DOHH2 (cell line): Measurements from ENCODE around the gene TBKBP1.

ENCODE experiments used
- H3F3A ChIP-seq: fragments of 200-600 bp; sonication (generic), shearing (Covaris generic); 2 replicates; pipeline ENCODE4 v1.6.0; 2016; ENCODE audit warnings: antibody characterized with exemption, mild to moderate bottlenecking; ENCODE audit not compliant: control insufficient read depth, insufficient read depth
- H3K27ac ChIP-seq: fragments of 200-600 bp; sonication (generic); 2 replicates; pipeline ENCODE4 v1.5.1; 2014; ENCODE audit warnings: low read depth, mild to moderate bottlenecking, low read length, moderate library complexity
- H3K27me3 ChIP-seq: fragments of 200-600 bp; sonication (generic); 2 replicates; pipeline ENCODE4 v1.6.1; 2014; ENCODE audit warnings: mild to moderate bottlenecking, low read length, mixed read lengths; ENCODE audit not compliant: control insufficient read depth
- H3K36me3 ChIP-seq: fragments of 200-600 bp; sonication (generic); 2 replicates; pipeline ENCODE4 v1.6.1; 2014; ENCODE audit warnings: mild to moderate bottlenecking, low read length, moderate library complexity, mixed read lengths; ENCODE audit not compliant: control insufficient read depth
- H3K4me1 ChIP-seq: fragments of 200-600 bp; sonication (generic); 2 replicates; pipeline ENCODE4 v1.6.1; 2014; ENCODE audit warnings: mild to moderate bottlenecking, low read length, mixed read lengths; ENCODE audit not compliant: control insufficient read depth
- H3K4me2 ChIP-seq: fragments of 200-600 bp; sonication (generic); 2 replicates; pipeline ENCODE4 v1.6.0; 2014; ENCODE audit warnings: mild to moderate bottlenecking, low read length, moderate library complexity
- H3K4me3 ChIP-seq: fragments of 200-600 bp; sonication (generic); 2 replicates; pipeline ENCODE4 v1.5.1; 2014; ENCODE audit warnings: mild to moderate bottlenecking, low read length, mixed read lengths
- H3K79me2 ChIP-seq: fragments of 200-600 bp; sonication (generic); 2 replicates; pipeline ENCODE4 v1.6.1; 2014; ENCODE audit warnings: mild to moderate bottlenecking, low read length, mixed read lengths; ENCODE audit not compliant: control insufficient read depth
- H3K9me2 ChIP-seq: fragments of 200-600 bp; sonication (generic); replicated peaks from 2 replicates; pipeline ENCODE4 v1.6.1; 2014; ENCODE audit warnings: mild to moderate bottlenecking, low read length, mixed read lengths; ENCODE audit not compliant: control insufficient read depth
- H3K9me3 ChIP-seq: fragments of 200-600 bp; sonication (generic); 2 replicates; pipeline ENCODE4 v1.6.1; 2014; ENCODE audit warnings: antibody characterized with exemption, low read length, mixed read lengths; ENCODE audit not compliant: control insufficient read depth, insufficient read depth
- H4K20me1 ChIP-seq: fragments of 200-600 bp; sonication (generic); 2 replicates; pipeline ENCODE4 v1.6.0; 2014; ENCODE audit warnings: low read depth, mild to moderate bottlenecking, antibody characterized with exemption, low read length, moderate library complexity; ENCODE audit not compliant: control insufficient read depth, insufficient read depth
- EZH2phosphoT487 ChIP-seq: fragments of 200-600 bp; sonication (generic); IDR thresholded peaks from 2 replicates; pipeline ENCODE4 v1.6.1; 2017; ENCODE audit warnings: borderline replicate concordance, mild to moderate bottlenecking, antibody characterized with exemption, low read length, moderate library complexity, mixed read lengths
- TF ChIP-seq, protein P1 (sequence below): fragments of 200-600 bp; sonication (generic); IDR thresholded peaks from one replicate; pipeline ENCODE4 v1.5.1; 2014; ENCODE audit warnings: antibody characterized with exemption, mild to moderate bottlenecking, low read depth, low read length; ENCODE audit not compliant: poor library complexity, severe bottlenecking

TBKBP1 gene

DNA sequence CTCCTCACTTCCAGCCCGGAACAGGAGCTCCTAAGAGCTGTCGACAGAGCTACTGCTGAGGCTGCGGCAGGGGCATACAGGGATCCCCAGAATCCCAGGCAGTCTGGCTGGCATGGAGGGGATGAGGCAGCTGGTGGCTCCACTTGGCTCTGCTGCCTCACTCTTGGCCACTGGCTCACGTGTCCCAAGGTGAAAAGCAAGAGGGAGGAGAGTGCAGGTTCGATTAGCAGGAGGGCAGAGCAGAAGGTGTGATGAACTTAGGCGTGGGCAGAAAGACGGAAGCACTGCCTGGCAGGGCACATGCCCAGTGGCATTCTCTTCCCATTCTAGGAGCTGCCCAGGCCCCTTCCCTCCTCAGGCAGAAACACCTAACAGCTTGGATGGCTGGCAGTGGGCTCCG is 27.8 kb downstream of the TBKBP1 start:
- no peak overlapping the region for H3K4me3 ChIP-seq
- H3K4me2 ChIP-seq = no peak overlapping the region
- TF ChIP-seq EZH2phosphoT487 = no peak
- TF ChIP-seq, protein P1, sequence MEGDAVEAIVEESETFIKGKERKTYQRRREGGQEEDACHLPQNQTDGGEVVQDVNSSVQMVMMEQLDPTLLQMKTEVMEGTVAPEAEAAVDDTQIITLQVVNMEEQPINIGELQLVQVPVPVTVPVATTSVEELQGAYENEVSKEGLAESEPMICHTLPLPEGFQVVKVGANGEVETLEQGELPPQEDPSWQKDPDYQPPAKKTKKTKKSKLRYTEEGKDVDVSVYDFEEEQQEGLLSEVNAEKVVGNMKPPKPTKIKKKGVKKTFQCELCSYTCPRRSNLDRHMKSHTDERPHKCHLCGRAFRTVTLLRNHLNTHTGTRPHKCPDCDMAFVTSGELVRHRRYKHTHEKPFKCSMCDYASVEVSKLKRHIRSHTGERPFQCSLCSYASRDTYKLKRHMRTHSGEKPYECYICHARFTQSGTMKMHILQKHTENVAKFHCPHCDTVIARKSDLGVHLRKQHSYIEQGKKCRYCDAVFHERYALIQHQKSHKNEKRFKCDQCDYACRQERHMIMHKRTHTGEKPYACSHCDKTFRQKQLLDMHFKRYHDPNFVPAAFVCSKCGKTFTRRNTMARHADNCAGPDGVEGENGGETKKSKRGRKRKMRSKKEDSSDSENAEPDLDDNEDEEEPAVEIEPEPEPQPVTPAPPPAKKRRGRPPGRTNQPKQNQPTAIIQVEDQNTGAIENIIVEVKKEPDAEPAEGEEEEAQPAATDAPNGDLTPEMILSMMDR = no peak
- H4K20me1 ChIP-seq = no peaks in the 10 kb centered on the region; the same call in 1 of the 2 replicates
- H3K27me3 ChIP-seq = peaks cover 56% of the 10 kb centered on the region
- no peaks in the 10 kb centered on the region for H3F3A ChIP-seq
- no peak overlapping the region for H3K27ac ChIP-seq
- H3K4me1 ChIP-seq = peaks cover 8% of the 10 kb centered on the region; the same call in 1 of the 2 replicates
- no peaks in the 10 kb centered on the region for H3K9me2 ChIP-seq
- no peaks in the 10 kb centered on the region for H3K36me3 ChIP-seq
- no peaks in the 10 kb centered on the region for H3K9me3 ChIP-seq
- no peaks in the 10 kb centered on the region for H3K79me2 ChIP-seq

DNA sequence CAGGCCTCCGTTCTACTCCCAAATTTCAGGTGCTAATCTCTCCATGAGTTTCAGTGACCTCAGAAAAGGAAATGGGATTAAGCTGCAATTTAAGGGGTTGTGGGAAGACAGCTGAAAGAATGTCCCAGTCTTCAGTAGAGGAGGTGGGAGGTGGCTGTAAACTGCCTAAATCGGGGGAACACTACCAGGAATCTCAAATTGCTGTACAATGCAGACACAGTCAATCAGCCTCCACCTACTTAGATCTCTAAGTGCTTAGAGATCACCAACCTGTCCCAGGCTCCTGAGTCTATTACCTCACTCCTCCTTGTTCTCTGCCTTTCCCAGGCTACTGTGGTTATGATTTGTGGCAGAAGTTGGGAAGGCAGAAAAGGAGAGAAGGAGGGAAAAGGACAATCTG is 30.7 kb downstream of the TBKBP1 start:
- Histone ChIP-seq H3K9me3 (no peaks in the 10 kb centered on the region), H3K27ac (no peak overlapping the region), H3K4me2 (no peak overlapping the region), H3F3A (no peaks in the 10 kb centered on the region), H3K36me3 (no peaks in the 10 kb centered on the region), H4K20me1 (no peaks in the 10 kb centered on the region), H3K4me3 (no peak overlapping the region), H3K27me3 (peaks cover 29% of the 10 kb centered on the region), H3K79me2 (no peaks in the 10 kb centered on the region), H3K4me1 (no peaks in the 10 kb centered on the region), H3K9me2 (no peaks in the 10 kb centered on the region)
- TF ChIP-seq, protein P1 = no peak
- TF ChIP-seq EZH2phosphoT487 = no peak

DNA sequence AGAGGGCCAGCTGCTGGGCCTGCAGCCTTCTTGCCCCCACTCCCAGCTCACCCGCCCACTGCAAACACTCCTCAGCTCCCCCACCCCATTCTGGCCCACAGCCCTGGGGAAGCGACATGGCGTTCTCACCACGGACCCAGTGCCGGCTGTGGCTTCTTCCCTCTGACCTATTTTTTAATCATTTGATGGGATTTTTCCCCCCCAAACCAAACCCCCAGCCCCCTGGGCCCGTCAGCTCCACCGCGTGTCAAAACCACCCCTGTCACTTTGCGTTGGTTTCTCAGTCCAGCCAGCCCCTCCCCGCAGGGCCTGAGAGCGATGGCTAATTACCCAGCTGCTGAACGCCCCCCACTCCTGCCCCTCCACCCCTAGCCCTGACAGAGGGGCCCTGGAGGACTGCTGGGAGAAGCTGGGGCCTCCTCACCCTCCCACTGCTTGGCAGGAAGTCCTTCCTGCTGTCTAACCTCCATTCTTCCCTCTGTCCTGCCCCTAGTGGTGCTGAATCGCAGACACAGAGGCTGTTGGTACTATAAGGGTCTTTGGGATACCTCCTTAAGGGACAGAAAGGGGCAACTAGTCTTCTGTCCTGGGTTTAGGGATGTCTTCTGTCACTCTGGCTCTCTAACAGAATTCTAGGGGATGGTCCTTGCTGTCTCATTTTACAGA is 31.6 kb downstream of the TBKBP1 start:
- Histone ChIP-seq H3F3A (no peaks in the 10 kb centered on the region), H3K27me3 (peaks cover 23% of the 10 kb centered on the region), H3K27ac (no peak overlapping the region), H3K36me3 (no peaks in the 10 kb centered on the region), H3K9me3 (no peaks in the 10 kb centered on the region), H3K4me2 (no peak overlapping the region), H4K20me1 (no peaks in the 10 kb centered on the region), H3K4me3 (no peak overlapping the region), H3K9me2 (no peaks in the 10 kb centered on the region), H3K79me2 (no peaks in the 10 kb centered on the region), H3K4me1 (no peaks in the 10 kb centered on the region)
- no peak for TF ChIP-seq EZH2phosphoT487
- TF ChIP-seq, protein P1 = peak; percentile 23
